Astrocyte (in vitro differentiated cells and primary cell): ENCODE data around the gene HOXA11.

Experiments used
- CTCF ChIP-seq: IDR thresholded peaks from 2 replicates; pipeline ENCODE4 v1.5.1; 2011; ENCODE audit warnings: low read depth, mild to moderate bottlenecking, inconsistent platforms, low read length, moderate library complexity; ENCODE audit not compliant: insufficient read depth
- EZH2 ChIP-seq: IDR thresholded peaks from 2 replicates; pipeline ENCODE4 v1.6.1; 2012; ENCODE audit warnings: mild to moderate bottlenecking, low read length, inconsistent platforms; ENCODE audit not compliant: insufficient read depth

GRCh38 chr7:27211764-27212204 lies 26.8 kb upstream of the HOXA11 start:
- TF ChIP-seq CTCF (no peak), EZH2 (no peak)
